Upper lobe of right lung (tissue), 1 donor: ENCODE data around the gene DHRSX. TPM values are rescaled to one million over a fixed set of nuclear protein-coding genes. Genes with fewer than 3 reads are reported as not detected.
A peak's percentile ranks its signal among the peaks of the same experiment; 100 is the strongest.
"Not testable (repeated sequence)": the region's sequence is repeated elsewhere in the genome, so short reads cannot be mapped to it uniquely, and the experiment has no call there.

Experiments used
- ATAC-seq: fragments of 200-7000 bp; cut with Tn5 transposase; one replicate; pipeline ENCODE4 v1.9.1; 2020; ENCODE audit warnings: mild to moderate bottlenecking, moderate library complexity
- DNase-seq: peaks from one replicate; pipeline ENCODE4 v3.0.0-alpha.2; 2020
- H3K27ac ChIP-seq: fragments of 200-600 bp; one replicate; pipeline ENCODE4 v1.8.0; 2022
- H3K27me3 ChIP-seq: fragments of 200-600 bp; one replicate; pipeline ENCODE4 v1.8.0; 2022; ENCODE audit warnings: mild to moderate bottlenecking
- H3K36me3 ChIP-seq: fragments of 200-600 bp; one replicate; pipeline ENCODE4 v1.8.0; 2022
- H3K4me1 ChIP-seq: fragments of 200-600 bp; one replicate; pipeline ENCODE4 v1.8.0; 2022
- H3K4me3 ChIP-seq: fragments of 200-600 bp; one replicate; pipeline ENCODE4 v1.8.0; 2022; ENCODE audit warnings: mild to moderate bottlenecking
- H3K9me3 ChIP-seq: fragments of 200-600 bp; one replicate; pipeline ENCODE4 v1.8.0; 2022
- intact Hi-C: fragments of 100-400 bp; cut with DNase I; formaldehyde crosslinking; loops from one replicate; pipeline ENCODE4 v1.11.0; 2022
- total RNA-seq: library from RNA; stranded (reverse); fragmentation: NEBNext Ultra II Directional; extraction: Animal tissue kit (Norgen Biotek cat#: 25700); gene quantifications from one replicate; pipeline ENCODE4 v1.2.1, GENCODE V29; 2021
- TF ChIP-seq, protein P1 (sequence below): fragments of 200-600 bp; IDR thresholded peaks from one replicate; pipeline ENCODE4 v1.8.0; 2022; ENCODE audit warnings: antibody characterized with exemption
- donor health status: DM: no; HTN: yes; CAD: no; lungs with severe emphysema.

The DHRSX gene
- total RNA-seq, 1 donor from 2014 or later = 34.8 TPM

DNA sequence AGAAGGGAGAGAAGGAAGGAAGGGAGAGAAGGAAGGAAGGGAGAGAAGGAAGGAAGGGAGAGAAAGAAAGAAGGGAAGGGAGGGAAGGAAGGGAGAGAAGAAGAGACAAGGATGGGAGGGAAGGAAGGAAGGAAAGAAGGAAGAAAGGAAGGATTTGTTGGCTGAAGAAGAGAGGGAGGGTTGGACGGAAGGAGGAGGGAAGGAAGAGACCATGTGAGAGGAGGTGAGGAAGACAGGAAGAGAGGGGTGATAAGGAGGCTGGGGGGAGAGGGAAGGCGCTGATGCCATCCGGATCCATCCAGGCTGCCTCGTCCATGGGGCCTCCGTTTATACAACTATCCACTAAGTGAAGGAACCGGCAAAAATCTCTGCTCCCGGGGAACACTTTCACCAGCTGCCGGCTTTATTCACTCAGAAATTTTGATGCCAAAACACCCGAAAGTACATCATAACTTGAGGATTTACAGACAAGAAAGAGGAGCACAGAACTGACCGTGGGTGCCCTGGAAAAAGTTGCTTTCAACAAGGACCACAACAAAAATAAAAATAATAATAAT is 14.9 kb downstream of the DHRSX start:
- H3K27ac ChIP-seq = no peak overlapping the region
- no peaks in the 10 kb centered on the region for H3K27me3 ChIP-seq
- no peak overlapping the region for H3K4me3 ChIP-seq
- H3K4me1 ChIP-seq = no peaks in the 10 kb centered on the region
- TF ChIP-seq, protein P1, sequence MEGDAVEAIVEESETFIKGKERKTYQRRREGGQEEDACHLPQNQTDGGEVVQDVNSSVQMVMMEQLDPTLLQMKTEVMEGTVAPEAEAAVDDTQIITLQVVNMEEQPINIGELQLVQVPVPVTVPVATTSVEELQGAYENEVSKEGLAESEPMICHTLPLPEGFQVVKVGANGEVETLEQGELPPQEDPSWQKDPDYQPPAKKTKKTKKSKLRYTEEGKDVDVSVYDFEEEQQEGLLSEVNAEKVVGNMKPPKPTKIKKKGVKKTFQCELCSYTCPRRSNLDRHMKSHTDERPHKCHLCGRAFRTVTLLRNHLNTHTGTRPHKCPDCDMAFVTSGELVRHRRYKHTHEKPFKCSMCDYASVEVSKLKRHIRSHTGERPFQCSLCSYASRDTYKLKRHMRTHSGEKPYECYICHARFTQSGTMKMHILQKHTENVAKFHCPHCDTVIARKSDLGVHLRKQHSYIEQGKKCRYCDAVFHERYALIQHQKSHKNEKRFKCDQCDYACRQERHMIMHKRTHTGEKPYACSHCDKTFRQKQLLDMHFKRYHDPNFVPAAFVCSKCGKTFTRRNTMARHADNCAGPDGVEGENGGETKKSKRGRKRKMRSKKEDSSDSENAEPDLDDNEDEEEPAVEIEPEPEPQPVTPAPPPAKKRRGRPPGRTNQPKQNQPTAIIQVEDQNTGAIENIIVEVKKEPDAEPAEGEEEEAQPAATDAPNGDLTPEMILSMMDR = no peak
- peak; percentile 4 for DNase-seq
- intact Hi-C loops = no loop called here
- no peaks in the 10 kb centered on the region for H3K9me3 ChIP-seq
- no peak for ATAC-seq
- peaks cover 43% of the 10 kb centered on the region for H3K36me3 ChIP-seq

DNA sequence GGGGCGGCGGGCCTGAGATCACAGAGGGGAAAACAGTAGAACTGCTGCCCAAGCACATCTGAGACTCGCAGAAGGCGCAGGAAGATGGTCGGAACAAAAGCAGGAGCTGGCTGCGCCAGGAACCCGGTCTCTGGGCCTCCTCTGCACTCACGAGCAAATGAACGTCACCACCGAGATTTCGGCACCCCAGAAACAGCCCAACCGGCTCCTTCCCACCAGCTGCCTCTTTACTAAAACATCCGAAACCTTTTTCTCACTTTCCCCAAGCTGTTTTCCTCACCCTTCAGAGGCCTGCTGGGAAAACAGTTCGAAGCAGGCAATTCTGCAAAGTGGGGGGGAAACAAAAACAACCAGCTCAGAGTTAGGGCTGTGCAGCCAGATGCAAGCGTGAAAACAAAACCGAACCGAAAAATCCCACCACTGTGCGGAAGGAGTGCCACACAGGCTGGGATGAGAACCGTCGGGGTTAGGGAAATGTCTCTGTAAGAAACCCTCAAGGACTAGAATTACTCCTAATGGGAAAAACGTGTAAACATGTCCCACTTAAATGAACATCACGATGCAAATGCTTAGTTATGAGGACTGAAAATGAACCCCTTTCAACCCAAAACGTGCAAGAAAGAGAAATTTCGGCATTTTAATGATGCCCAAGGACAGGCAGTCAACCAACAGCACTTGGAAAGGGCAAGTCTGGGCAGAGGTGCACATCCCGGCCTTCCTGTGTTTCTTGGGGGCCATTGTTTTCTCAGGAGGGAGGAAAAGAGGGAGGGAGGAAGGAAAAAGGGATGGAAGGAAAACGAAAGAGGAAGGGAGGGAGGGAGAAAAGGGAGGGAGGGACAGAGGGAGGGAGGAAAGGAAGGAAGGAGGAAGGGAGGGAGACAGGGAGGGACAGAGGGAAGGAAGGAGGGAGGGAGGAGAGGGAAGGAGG is 15.8 kb downstream of the DHRSX start:
- Histone ChIP-seq H3K9me3 (no peaks in the 10 kb centered on the region), H3K4me1 (no peaks in the 10 kb centered on the region), H3K4me3 (no peak overlapping the region), H3K27ac (no peak overlapping the region), H3K27me3 (no peaks in the 10 kb centered on the region), H3K36me3 (peaks cover 39% of the 10 kb centered on the region)
- DNase-seq = no peak
- intact Hi-C loops = no loop called here
- TF ChIP-seq, protein P1 = no peak
- ATAC-seq = no peak

DNA sequence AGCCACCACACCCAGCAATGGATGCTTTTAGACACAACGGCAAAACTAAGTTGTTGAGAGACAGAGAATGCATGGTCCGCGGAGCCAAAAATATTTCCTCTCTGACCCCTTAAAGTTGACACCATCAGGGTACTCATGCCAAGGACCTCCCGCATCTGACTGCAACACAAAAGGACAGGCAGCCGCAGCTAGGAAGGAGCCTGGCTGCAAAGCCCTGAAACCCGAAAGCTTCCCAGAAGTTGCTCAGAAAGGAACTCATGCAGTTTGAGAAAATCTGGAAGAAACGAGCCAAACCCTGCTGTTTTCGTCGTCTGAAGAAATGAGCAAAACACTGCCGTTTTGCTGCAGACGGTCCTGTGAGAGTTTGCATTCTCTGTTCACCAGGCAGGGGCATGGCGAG is 16.5 kb downstream of the DHRSX start:
- ATAC-seq (no peak), DNase-seq (no peak)
- no peaks in the 10 kb centered on the region for H3K27me3 ChIP-seq
- intact Hi-C loops = no loop called here
- H3K4me3 ChIP-seq = no peak overlapping the region
- TF ChIP-seq, protein P1 = no peak
- no peaks in the 10 kb centered on the region for H3K4me1 ChIP-seq
- H3K27ac ChIP-seq = no peak overlapping the region
- peaks cover 32% of the 10 kb centered on the region for H3K36me3 ChIP-seq
- no peaks in the 10 kb centered on the region for H3K9me3 ChIP-seq

- no peaks in the 10 kb centered on the region for H3K27me3 ChIP-seq
- H3K4me3 ChIP-seq = no peak overlapping the region
- ATAC-seq (no peak), DNase-seq (peak; percentile 10)
- TF ChIP-seq, protein P1 = no peak
- no peak overlapping the region for H3K27ac ChIP-seq
- peaks cover 24% of the 10 kb centered on the region for H3K36me3 ChIP-seq
- no peaks in the 10 kb centered on the region for H3K4me1 ChIP-seq
- no peaks in the 10 kb centered on the region for H3K9me3 ChIP-seq
- intact Hi-C loops = no loop called here
Observed at GRCh38 chrX:2483398-2484060, 17.2 kb downstream of the DHRSX start.

- ATAC-seq, intact Hi-C loops, H3K27me3 ChIP-seq, H3K9me3 ChIP-seq, DNase-seq, H3K27ac ChIP-seq, H3K4me3 ChIP-seq, H3K4me1 ChIP-seq, H3K36me3 ChIP-seq: not testable (repeated sequence)
Observed at GRCh38 chrX:2481597-2481996, 19.2 kb downstream of the DHRSX start.

DNA sequence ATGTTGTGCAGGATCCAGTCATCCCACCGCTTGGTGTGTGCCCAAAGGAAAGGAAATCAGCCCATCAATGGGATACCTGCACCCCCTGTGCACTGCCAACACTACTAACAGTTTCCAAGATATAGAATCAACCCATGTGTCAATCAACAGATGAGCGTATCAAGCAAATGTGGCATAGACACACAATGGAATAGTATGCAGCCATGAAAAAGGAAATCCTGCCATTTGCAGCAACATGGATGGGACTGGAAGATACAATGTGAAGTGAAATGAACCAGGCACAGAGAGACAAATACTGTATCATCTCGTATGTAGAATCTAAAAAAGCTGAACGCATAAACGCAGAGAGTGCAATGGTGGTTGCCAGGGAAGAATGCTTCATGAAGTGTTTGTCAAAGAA is 20.8 kb downstream of the DHRSX start:
- intact Hi-C loops, ATAC-seq, H3K4me1 ChIP-seq, H3K4me3 ChIP-seq, H3K36me3 ChIP-seq, DNase-seq, H3K27ac ChIP-seq, H3K27me3 ChIP-seq, H3K9me3 ChIP-seq: not testable (repeated sequence)
